DND-41 (cell line): Measurements from ENCODE around the gene MAGIX.

Source experiments
- ATAC-seq: fragments of 200-7000 bp; cut with Tn5 transposase; 3 replicates; pipeline ENCODE4 v1.9.1; 2021; ENCODE audit warnings: low read depth; ENCODE audit not compliant: insufficient read depth
- DNase-seq: peaks from one replicate; pipeline ENCODE4 v3.0.0-alpha.2; 2020
- H2AFZ ChIP-seq: 2 replicates; pipeline ENCODE4 v1.6.0; 2012; ENCODE audit warnings: low read depth, low read length
- H3K27ac ChIP-seq: 2 replicates; pipeline ENCODE4 v1.5.1; 2012; ENCODE audit warnings: low read length, inconsistent platforms
- H3K27me3 ChIP-seq: fragments of 200-600 bp; sonication (generic); 2 replicates; pipeline ENCODE4 v1.6.0; 2012; ENCODE audit warnings: low read length, mild to moderate bottlenecking, inconsistent platforms; ENCODE audit not compliant: insufficient read depth, poor library complexity
- H3K36me3 ChIP-seq: 2 replicates; pipeline ENCODE4 v1.5.1; 2012; ENCODE audit warnings: low read length, inconsistent platforms; ENCODE audit not compliant: insufficient read depth
- H3K4me1 ChIP-seq: 2 replicates; pipeline ENCODE4 v1.5.1; 2012; ENCODE audit warnings: mild to moderate bottlenecking, low read length; ENCODE audit not compliant: insufficient read depth
- H3K4me2 ChIP-seq: 2 replicates; pipeline ENCODE4 v1.6.0; 2012; ENCODE audit warnings: mild to moderate bottlenecking, moderate library complexity, low read length, inconsistent platforms; ENCODE audit not compliant: insufficient read depth
- H3K4me3 ChIP-seq, 2 experiments: fragments of 200-600 bp in 1 of 2; shearing (Covaris generic) in 1 of 2; 2 replicates each; pipeline ENCODE4 v1.5.1; 2012 to 2016; ENCODE audit warnings: inconsistent platforms in 2 of 2, low read length in 2 of 2, mild to moderate bottlenecking in 2 of 2, low read depth in 1 of 2, moderate library complexity in 1 of 2
- H3K79me2 ChIP-seq: 2 replicates; pipeline ENCODE4 v1.6.0; 2012; ENCODE audit warnings: low read length, inconsistent platforms; ENCODE audit not compliant: insufficient read depth
- H3K9ac ChIP-seq: 2 replicates; pipeline ENCODE4 v1.6.0; 2012; ENCODE audit warnings: low read depth, mild to moderate bottlenecking, inconsistent platforms, low read length, moderate library complexity
- H3K9me3 ChIP-seq: 2 replicates; pipeline ENCODE4 v1.5.1; 2012; ENCODE audit warnings: low read length, moderate library complexity, mild to moderate bottlenecking, inconsistent platforms; ENCODE audit not compliant: insufficient read depth, severe bottlenecking
- H4K20me1 ChIP-seq: 2 replicates; pipeline ENCODE4 v1.6.0; 2012; ENCODE audit warnings: low read length; ENCODE audit not compliant: insufficient read depth
- CTCF ChIP-seq: IDR thresholded peaks from 2 replicates; pipeline ENCODE4 v1.5.1; 2012; ENCODE audit warnings: borderline replicate concordance, low read length, moderate library complexity, mild to moderate bottlenecking; ENCODE audit not compliant: poor library complexity, severe bottlenecking; ENCODE audit errors: extremely low read depth
- EZH2 ChIP-seq: IDR thresholded peaks from 3 replicates; pipeline ENCODE4 v1.6.1; 2012; ENCODE audit warnings: borderline replicate concordance, low read depth, mild to moderate bottlenecking, moderate library complexity, low read length, inconsistent platforms; ENCODE audit not compliant: severe bottlenecking

Gene MAGIX

GRCh38 chrX:49178537-49178936 lies 16.0 kb downstream of the MAGIX start:
- Histone ChIP-seq H3K9me3 (no peaks in the 10 kb centered on the region), H3K4me2 (no peak overlapping the region), H3K27ac (no peak overlapping the region), H3K79me2 (no peaks in the 10 kb centered on the region), H3K4me1 (no peaks in the 10 kb centered on the region), H4K20me1 (no peaks in the 10 kb centered on the region), H3K36me3 (peaks cover 41% of the 10 kb centered on the region), H3K4me3 (no peak overlapping the region), H3K27me3 (no peaks in the 10 kb centered on the region), H3K9ac (no peak overlapping the region), H2AFZ (no peak overlapping the region)
- ATAC-seq = no peak
- TF ChIP-seq CTCF (no peak), EZH2 (no peak)
- no peak for DNase-seq

GRCh38 chrX:49179358-49179757 lies 16.8 kb downstream of the MAGIX start:
- Histone ChIP-seq H4K20me1 (no peaks in the 10 kb centered on the region), H3K9ac (no peak overlapping the region), H3K4me1 (no peaks in the 10 kb centered on the region), H2AFZ (no peak overlapping the region), H3K4me2 (no peak overlapping the region), H3K4me3 (no peak overlapping the region), H3K27me3 (no peaks in the 10 kb centered on the region), H3K36me3 (peaks cover 40% of the 10 kb centered on the region), H3K9me3 (no peaks in the 10 kb centered on the region), H3K27ac (no peak overlapping the region), H3K79me2 (no peaks in the 10 kb centered on the region)
- TF ChIP-seq EZH2 (no peak), CTCF (no peak)
- DNase-seq = no peak
- no peak for ATAC-seq

GRCh38 chrX:49183701-49184281 lies 21.2 kb downstream of the MAGIX start:
- Histone ChIP-seq H3K9ac (no peak overlapping the region), H3K9me3 (no peaks in the 10 kb centered on the region), H3K79me2 (peaks cover 14% of the 10 kb centered on the region), H3K36me3 (peaks cover 27% of the 10 kb centered on the region), H3K27ac (no peak overlapping the region), H2AFZ (no peak overlapping the region), H4K20me1 (no peaks in the 10 kb centered on the region), H3K27me3 (no peaks in the 10 kb centered on the region), H3K4me2 (no peak overlapping the region), H3K4me3 (no peak overlapping the region), H3K4me1 (peaks cover 16% of the 10 kb centered on the region)
- TF ChIP-seq EZH2 (no peak), CTCF (no peak)
- DNase-seq (no peak), ATAC-seq (no peak)
